ENCODE results near the gene KLHDC3. TPM values are rescaled to one million over a fixed set of nuclear protein-coding genes. Genes with fewer than 3 reads are reported as not detected.

The KLHDC3 gene
- total and polyA plus RNA-seq, 9 of the 15 experiments (the other 6 are each of a cell fraction or from before 2014, with no cell fraction given), result 4.5 to 171 (median 107) TPM

DNA sequence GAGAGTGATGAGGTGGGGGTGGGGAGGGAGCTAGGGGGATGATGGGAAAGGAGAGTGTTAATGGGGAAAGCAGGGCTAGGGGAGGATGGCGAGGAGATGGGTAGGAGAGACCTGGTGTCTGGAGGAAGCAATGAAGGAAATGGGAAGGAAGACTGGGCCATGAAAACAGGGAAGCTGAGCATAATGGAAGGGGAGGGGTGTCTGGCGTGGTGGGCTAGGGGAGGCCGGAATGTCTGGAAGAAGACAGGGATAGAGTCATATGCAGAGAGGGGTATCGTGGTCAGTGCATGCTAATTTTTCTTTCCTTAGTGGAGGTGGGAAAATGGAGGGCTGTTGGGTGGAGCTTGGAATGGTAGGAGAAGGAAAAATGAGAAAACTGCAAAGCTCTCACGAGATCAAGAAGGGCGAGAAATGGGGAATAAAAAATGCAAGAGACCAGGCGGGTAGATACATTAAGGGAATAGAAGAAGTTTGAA, 423 bp downstream of the KLHDC3 start:
- peak; percentile 23 for FAIRE-seq
- peaks cover 70% of the 10 kb centered on the region for H3K36me3 ChIP-seq (ENCODE audit: control insufficient read depth, insufficient read depth, low read length)
- peak overlapping the region; percentile 79 for H3K4me3 ChIP-seq
- WGBS (ENCODE audit: insufficient coverage, low coverage, missing lambda C conversion rate), result 3% methylated on average over 6 of the region's 7 CpGs
- peak overlapping the region; percentile 81 for H3K27ac ChIP-seq (ENCODE audit: extremely low read depth, low read depth, low read length)
- in situ Hi-C loops (cut with MboI), result no loop called here
- H3K79me2 ChIP-seq (ENCODE audit: control insufficient read depth, insufficient read depth, low read length), result peaks cover 49% of the 10 kb centered on the region
- ChIA-PET CTCF (ENCODE audit: low intra/inter-chr PET ratio) (no interaction called here), POLR2A (interaction anchor here (0.6 to 3.9 kb wide), 26 partner anchors 9 to 1098 kb away, joined by 3 to 23 read pairs (median 4); partner anchors contain the start of genes CUL7, KLC4, MRPL2 and PEX6)
- peaks cover 4% of the 10 kb centered on the region; the same call in 1 of the 2 replicates for H4K20me1 ChIP-seq (replicated peaks; ENCODE audit: control insufficient read depth, insufficient read depth, low read length)
- peak overlapping the region; percentile 100 for H3K4me2 ChIP-seq (ENCODE audit: insufficient read depth, low read length)
- no peaks in the 10 kb centered on the region for H3K27me3 ChIP-seq (ENCODE audit: control insufficient read depth in 2 of 2, insufficient read depth in 2 of 2, low read length in 2 of 2)
- BruUV-seq (replicated peaks), result TSS peak; percentile 72
- H3K4me1 ChIP-seq (replicated peaks in 1 of 2; ENCODE audit: control insufficient read depth in 2 of 2, insufficient read depth in 2 of 2, low read length in 2 of 2), result peaks cover 34 to 44% of the 10 kb centered on the region in 2 experiments; a peak in 4 of 5 replicates
- intact Hi-C loops (cut with micrococcal nuclease), result loop anchor here (1.0 to 2.0 kb wide), 3 partner anchors 36 to 85 kb away; partner anchors contain the start of genes CNPY3, KLC4, MRPL2 and PEX6
- no peaks in the 10 kb centered on the region for H3K9me1 ChIP-seq (ENCODE audit: control insufficient read depth, insufficient read depth, low read length)
- no peaks in the 10 kb centered on the region for H3K9me3 ChIP-seq (replicated peaks; ENCODE audit: control insufficient read depth, insufficient read depth, low read depth, low read length)
- H2AFZ ChIP-seq (ENCODE audit: low read depth, low read length), result peak overlapping the region; percentile 73
- ATAC-seq, result no peak; the same call in 2 of the 3 replicates
- no peak for DNase-seq (ENCODE audit: extremely low read depth in 1 of 4, low spot score in 3 of 4)
- peak overlapping the region; percentile 89 to 91 for H3K9ac ChIP-seq (ENCODE audit: insufficient read depth in 1 of 2, low read depth in 2 of 2, low read length in 2 of 2)
- TF ChIP-seq ZEB2 (IDR thresholded peaks at IDR 0.05) (0 out of 2 replicates have a peak, but pooled peaks have one; percentile 46), POLR2A (conservative IDR thresholded peaks at IDR 0.05) (no peak; the same call in 1 of the 2 replicates), SAFB (IDR thresholded peaks at IDR 0.05; ENCODE audit: borderline replicate concordance, low read depth, low read length) (no peak), RBBP5 (IDR thresholded peaks at IDR 0.05; ENCODE audit: borderline replicate concordance, insufficient read depth, low read length, poor library complexity, severe bottlenecking) (no peak), SNRNP70 (optimal IDR thresholded peaks at IDR 0.05; ENCODE audit: low read depth, low read length) (no peak), TOE1 (IDR thresholded peaks at IDR 0.05; ENCODE audit: borderline replicate concordance) (no peak), TOE1 (CRISPR knock-in tag; IDR thresholded peaks at IDR 0.05; ENCODE audit: borderline replicate concordance, low read depth) (no peak), RFX5 (IDR thresholded peaks at IDR 0.05; ENCODE audit: low read depth, low read length) (no peak), ZNF124 (CRISPR knock-in tag; IDR thresholded peaks at IDR 0.05) (no peak), MTA1 (IDR thresholded peaks at IDR 0.05; ENCODE audit: borderline replicate concordance) (peak; percentile 34; the same call in 1 of the 2 replicates), C11orf30 (IDR thresholded peaks at IDR 0.05; ENCODE audit: low read depth) (no peak), POLR2B (IDR thresholded peaks at IDR 0.05; ENCODE audit: low read depth, partially characterized antibody) (peak; percentile 47), MYBL2 (IDR thresholded peaks at IDR 0.05; ENCODE audit: low read depth) (no peak), MYBL2 (CRISPR knock-in tag; IDR thresholded peaks at IDR 0.05; ENCODE audit: borderline replicate concordance) (no peak), NCOA4 (IDR thresholded peaks at IDR 0.05; ENCODE audit: partially characterized antibody) (peak; percentile 67), MBD2 (IDR thresholded peaks at IDR 0.05; ENCODE audit: borderline replicate concordance, low read depth) (no peak)
- TF ChIP-seq, protein P1, sequence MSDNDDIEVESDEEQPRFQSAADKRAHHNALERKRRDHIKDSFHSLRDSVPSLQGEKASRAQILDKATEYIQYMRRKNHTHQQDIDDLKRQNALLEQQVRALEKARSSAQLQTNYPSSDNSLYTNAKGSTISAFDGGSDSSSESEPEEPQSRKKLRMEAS (CRISPR knock-in tag; IDR thresholded peaks at IDR 0.05), result no peak
- TF ChIP-seq, protein P2, sequence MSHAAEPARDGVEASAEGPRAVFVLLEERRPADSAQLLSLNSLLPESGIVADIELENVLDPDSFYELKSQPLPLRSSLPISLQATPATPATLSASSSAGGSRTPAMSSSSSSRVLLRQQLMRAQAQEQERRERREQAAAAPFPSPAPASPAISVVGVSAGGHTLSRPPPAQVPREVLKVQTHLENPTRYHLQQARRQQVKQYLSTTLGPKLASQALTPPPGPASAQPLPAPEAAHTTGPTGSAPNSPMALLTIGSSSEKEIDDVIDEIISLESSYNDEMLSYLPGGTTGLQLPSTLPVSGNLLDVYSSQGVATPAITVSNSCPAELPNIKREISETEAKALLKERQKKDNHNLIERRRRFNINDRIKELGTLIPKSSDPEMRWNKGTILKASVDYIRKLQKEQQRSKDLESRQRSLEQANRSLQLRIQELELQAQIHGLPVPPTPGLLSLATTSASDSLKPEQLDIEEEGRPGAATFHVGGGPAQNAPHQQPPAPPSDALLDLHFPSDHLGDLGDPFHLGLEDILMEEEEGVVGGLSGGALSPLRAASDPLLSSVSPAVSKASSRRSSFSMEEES (CRISPR knock-in tag; IDR thresholded peaks at IDR 0.05), result no peak
- TF ChIP-seq, protein P3, sequence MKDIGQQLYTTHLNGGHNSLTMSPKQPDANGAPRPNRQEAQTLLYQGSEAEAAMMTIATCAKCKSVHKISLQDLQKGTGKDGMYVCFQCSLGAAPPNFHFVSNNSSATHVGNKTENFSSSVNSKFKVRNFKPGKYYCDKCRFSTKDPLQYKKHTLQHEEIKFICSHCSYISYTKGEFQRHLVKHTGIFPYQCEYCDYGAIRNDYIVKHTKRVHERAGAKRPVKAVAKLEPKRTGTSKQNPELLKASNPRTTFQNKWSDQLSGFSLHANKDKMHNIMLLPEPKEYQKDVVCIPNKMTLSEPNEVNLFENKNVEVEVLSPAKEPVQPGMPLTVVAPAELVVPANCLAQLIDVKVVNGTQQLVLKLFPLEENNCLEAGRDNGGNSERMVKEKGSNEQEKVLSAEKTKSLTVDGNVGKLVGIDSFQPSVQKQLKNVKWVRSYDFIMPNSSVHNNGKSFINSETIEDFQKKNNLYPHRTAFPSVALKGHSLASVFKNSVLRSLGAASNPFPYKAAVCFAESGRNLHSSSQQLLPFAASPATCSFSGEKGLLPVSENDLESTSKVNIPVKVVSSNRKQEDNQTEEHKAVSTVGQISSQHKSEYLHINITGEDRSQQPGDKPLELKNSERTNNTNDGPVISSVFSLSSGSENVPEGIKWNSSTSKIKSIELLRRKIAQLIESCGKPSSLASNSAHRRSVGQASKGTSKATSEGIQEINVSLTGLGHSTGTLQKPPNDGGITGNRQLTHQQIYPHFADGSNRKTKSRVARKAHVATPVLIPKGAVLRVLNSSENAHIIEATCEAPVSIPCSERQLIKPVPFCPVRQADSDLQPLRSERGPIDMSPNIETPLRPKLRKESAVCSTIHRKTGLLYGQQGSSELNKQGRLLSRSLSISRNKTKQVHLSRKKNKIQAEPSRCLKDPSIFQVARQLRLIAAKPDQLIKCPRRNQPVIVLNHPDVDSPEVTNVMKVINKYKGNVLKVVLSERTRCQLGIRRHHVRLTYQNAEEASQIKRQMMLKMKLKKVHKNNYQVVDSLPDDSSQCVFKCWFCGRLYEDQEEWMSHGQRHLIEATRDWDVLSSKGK (CRISPR knock-in tag; IDR thresholded peaks at IDR 0.05), result no peak
